GM19025 (cell line): Measurements from ENCODE around the gene SOCS1.

Source experiments
- ATAC-seq: cut with Tn5 transposase; IDR thresholded peaks from one replicate; pipeline ENCODE4 v1.9.1; 2021; ENCODE audit warnings: mild to moderate bottlenecking, low read depth, moderate library complexity; ENCODE audit not compliant: unreplicated experiment

Gene SOCS1

DNA sequence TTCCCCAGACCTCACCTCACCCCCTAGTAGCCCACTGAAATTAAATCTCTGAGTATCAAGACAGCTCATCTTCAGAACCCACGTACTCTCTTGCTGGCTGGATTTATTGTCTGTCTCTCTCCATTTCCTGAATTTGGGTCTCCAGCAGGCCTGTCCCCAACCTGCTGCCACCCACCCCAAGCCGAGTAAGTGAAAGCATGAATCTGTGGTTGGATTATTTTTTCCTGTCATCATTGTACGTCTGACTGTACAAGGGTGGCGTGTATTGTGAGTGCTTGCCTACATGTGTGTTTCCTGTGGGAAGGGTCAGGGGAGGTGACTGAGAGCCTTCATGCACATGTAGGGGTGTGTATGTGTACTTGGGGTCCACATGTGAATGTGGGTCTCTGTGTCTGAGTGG is 7.7 kb upstream of the SOCS1 start:
- ATAC-seq = no peak

DNA sequence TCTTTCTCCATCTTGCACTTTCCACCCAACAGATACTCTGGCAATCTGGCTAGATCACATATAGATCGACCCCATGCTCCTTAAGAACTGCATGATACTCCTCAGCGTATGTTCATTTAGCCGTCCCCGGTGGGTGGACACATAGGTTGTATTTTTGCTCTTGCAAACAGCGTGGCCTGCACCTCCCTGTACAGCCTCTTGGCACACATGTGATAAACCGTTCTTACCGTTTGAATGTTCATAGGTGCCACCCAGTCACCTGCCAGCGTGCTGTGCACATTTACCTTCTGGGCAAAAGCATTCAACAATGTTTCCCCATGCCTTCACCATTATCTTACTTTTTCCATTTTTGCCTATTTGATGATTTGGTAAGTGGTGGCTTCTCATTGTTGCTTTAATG is 6.9 kb upstream of the SOCS1 start:
- ATAC-seq = no peak

- ATAC-seq = no peak
These were observed 4.6 kb upstream of the SOCS1 start for GRCh38 chr16:11260596-11260966.

- ATAC-seq = no peak
These were observed 3.9 kb upstream of the SOCS1 start for GRCh38 chr16:11259655-11260595.

DNA sequence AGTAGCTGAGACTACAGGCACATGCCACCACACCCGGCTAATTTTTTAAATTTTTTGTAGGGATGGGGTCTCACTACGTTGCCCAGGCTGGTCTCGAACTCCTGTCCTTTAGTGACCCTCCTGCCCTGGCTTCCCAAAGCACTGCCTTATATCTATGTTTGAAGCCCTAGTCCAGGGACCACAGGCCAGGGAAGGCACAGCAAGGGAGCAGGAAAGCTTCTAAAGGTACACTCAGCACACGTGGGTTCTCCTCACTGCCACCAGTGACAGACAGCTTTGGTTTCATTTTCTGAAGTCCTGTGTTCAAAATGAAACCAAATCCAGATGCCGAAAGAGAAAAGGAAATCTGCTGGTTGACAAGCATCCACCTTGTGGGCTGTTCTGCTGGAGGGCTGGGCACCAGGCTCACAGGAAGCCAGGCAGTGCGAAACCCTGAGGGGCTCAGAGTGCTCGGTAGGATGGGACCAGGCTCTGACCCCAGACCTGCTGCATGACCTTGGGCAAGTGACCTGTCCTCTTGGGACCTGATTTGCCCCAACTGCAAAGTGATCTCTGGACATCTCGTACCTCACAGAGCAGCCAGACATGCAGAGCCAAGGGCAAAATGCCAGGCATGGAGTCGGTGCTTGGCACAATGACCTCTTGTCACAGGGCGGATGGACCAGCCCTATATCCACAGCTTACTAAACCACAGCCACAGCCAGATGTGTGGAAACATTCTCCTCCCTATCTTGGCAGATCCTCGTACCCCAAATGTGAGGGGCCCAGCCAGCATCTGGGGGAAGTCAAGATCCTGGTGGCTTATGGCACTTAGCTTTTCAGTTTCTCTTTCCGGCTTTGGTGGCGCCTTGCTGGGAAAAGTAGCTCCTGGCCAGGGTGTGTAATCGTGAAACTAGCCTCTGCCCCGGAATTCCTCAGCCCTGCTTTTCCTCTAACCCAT is 2.8 kb upstream of the SOCS1 start:
- no peak for ATAC-seq

DNA sequence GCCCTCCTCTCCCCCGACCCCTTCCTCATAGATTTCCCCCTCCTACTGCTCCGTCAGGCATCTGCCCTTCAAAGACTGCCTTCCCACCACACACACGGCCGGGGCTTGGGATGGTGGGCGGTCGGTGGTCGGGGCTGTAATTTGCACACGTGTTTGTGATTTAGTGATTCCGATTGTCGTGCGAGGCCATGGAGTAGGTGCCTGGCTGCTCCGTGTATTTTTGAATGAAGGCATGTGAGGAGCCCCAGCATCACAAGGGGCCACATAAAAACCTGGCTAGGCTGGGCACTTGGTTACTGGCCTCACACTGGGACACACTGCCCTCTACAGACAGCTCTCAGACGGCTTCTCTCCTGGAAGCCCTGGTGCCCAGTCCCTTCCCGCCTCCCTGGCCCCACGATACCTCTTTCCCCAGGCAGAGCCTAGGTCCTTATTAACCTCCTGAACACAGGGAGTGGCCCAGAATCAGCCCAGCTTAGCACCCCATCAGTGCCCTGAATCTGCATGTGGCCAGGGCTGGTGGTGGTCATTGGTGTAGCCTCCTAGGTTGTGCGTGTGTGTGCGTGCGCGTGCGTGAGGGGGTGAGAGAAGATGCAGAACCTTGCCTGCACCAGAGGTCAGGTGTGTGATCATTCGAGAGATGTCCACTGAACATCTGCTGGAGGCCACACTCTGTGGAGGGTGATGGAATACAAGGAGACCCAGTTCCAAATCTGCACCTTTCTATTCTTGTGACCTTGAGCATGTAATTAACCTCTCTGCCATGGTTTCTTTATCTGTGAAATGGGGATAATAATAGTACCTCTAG is 1.3 kb upstream of the SOCS1 start:
- ATAC-seq = no peak

GRCh38 chr16:11256661-11257130 is 692 bp upstream of the SOCS1 start:
- ATAC-seq = no peak

DNA sequence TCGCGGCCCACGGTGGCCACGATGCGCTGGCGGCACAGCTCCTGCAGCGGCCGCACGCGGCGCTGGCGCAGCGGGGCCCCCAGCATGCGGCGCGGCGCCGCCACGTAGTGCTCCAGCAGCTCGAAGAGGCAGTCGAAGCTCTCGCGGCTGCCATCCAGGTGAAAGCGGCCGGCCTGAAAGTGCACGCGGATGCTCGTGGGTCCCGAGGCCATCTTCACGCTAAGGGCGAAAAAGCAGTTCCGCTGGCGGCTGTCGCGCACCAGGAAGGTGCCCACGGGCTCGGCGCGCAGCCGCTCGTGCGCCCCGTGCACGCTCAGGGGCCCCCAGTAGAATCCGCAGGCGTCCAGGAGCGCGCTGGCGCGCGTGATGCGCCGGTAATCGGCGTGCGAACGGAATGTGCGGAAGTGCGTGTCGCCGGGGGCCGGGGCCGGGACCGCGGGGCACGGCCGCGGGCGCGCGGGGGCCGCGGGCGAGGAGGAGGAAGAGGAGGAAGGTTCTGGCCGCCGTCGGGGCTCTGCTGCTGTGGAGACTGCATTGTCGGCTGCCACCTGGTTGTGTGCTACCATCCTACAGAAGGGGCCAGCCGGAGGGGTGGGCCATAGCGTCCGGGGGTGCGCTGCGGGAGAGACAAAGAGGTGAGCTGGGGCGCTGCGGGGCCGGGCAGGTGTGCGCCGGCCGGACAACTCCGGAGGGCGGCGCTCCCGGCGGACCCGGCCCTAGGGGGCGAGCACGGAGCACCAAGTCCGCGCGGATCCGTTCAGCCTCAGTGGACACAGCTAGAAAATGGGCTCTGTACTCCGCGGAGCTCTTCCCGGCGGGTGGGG is 879 bp downstream of the SOCS1 start:
- no peak for ATAC-seq

DNA sequence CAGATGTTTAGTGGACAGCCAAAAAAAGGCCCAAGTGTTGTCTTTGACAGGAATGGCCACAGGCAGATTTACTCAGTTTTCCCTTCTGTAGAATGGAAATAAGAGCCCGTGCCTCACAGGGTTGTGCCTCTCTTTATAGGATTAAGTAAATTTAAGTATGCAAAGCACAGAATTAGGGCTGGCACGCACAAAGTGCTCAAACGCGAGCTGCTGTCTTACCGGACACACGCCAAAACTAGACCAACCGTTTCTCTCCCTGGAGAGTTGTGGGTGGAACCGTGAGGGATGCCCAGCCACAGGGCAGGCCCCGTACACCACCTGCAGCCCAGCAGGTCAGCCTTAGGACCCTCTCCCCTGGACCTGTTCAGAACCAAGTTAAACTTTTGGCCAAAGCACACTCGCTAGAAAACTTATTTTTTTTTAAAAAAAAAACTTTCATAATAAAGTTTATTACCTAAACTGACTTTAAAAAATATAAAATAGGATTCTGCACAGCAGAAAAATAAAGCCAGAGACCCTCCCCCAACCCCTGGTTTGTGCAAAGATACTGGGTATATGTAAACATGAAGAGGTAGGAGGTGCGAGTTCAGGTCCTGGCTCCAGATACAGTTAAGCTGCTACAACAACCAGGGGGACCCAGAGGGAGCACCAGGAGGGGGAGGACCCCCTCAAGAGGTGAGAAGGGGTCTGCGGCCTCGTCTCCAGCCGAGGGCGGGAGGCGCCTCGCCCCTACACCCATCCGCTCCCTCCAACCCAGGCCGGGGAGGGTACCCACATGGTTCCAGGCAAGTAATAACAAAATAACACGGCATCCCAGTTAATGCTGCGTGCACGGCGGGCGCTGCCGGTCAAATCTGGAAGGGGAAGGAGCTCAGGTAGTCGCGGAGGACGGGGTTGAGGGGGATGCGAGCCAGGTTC is 1.8 kb downstream of the SOCS1 start:
- ATAC-seq = no peak

DNA sequence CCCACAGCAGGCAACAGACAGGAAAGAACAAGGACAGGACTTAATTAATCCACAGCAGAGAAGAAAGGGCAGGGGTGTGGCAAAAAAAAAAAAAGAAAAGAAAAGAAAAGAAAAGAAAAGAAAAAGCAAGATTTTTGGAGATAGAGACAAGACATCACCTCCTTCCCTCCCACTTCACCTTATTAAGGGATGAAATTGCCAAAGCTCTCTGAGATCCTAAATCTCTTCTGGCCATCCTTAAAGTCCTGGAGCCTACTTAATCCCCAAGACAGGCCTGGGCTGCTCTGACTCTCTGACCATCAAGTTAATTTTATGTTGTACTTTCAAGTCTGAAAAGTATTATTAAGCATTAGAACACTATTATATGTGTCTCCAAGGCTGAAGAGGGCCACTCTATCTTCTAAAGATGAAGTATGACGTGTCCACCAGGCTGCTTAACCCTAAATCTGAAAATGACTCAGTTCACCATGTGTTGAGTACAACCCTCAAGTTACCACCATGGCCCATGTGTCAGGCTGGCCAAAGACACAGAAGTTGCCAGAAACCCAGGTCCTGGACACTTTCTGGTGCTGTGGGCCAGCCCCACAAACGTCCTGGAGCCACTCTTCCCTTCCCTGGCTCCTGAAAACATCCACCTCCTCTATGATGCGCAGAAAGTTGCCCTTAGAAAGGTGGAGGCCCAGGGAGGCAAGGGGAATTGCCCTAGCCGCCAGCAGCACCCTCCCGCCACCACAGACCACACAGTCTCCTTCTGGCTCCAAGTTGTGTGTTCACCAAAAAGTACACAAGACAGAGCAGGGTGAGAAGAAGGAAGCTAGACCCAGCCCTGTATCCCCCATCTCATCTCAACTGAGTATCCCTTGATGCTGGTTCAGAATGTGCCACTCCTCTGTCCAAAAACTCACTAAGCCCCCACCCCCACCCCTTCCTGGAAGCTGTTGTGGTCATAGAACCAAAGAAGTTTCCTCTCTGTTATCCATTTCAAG is 2.7 kb downstream of the SOCS1 start:
- ATAC-seq = no peak

DNA sequence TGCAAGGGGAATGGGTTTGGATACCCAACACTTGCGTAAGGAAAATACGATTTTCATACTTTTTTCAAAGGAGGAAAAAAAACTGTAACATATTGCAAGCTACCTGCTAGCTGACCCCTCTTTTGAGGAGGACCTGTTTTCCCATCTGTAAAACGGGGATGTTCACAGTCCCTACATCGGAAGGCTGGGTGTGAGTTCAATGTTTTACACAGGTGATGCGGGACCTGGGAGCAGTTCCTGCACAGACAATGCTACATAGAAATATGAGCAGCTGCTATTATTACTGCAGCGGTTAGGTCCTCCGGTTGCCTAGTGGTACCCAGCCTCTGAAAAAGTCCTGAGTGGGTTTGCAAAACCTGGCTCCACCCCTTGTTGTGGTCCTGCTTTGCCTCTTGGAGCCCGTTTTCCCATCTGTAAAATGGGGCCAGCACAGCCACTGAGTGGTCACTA is 3.5 kb downstream of the SOCS1 start:
- no peak for ATAC-seq

DNA sequence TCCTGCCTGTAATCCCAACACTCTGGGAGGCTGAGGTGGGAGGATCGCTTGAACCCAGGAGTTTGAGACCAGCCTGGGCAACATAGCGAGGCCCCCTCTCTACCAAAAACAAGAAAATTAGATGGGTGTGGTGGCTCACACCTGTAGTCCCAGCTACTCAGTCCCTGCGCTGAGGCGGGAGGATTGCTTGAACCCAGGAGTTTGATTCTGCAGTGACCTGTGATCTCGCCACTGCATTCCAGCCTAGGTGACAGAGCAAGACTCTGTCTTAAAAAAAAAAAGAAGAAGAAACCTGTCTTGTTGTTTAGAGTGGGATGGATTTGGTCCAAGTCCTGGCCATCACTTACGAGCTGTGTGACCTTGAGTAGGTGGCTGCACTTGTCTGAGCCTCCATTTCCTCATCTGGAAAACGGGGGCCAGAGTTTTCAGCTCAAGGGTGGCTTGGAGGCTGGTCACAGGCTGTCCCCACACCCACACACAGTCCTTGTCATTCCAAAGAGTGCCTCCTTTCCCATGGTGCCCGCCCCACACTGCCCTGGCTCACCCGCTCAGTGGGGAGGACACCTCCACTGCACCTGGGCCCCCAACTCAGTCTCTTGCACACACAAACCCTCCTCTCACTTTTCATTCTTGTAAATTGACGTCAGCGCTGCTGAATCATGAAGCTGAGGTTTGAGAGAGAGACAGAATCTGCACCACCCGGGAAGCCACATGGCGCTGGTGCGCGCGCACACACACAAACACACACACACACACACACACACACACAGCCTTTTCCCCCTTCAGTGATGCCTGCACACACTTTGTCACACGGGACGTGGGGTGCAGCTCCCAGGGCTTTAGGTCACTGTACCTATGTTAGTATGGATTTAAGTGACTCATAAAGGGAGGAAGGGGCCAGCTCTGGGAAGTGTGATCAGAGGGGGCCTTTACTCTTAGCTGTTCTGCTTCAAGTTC is 4.2 kb downstream of the SOCS1 start:
- ATAC-seq = no peak

DNA sequence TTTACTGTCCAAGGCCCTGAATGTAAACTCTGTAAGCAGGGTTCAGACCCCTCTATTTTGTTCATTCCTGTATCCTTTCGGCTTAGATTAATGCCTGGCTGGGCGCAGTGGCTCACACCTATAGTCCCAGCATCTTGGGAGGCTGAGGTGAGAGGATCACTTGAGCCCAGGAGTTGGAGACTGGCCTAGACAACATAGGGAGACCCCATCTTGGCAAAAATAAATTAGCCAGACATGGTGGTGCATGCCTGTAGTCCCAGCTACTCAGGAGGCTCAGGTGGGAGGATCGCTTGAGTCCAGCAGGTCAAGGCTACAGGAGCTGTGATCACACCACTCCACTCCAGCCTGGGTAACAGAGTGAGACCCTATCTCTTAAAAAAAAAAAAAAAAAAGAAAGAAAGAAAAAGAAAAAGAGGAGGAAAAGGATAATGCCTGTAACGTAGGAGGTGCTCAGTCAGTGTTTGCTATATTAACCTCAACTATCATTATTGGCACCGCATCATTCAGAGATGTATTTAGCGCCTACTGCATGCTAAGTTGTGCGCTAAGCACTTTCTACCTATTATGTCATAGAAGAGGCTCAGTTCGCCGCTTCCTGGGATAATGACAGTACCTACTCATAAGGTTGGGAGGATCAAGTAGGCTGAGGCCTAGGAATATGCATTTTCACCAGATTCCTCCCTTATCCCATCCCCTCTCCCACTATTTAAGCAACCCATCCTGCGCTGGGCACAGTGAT is 5.0 kb downstream of the SOCS1 start:
- no peak for ATAC-seq

DNA sequence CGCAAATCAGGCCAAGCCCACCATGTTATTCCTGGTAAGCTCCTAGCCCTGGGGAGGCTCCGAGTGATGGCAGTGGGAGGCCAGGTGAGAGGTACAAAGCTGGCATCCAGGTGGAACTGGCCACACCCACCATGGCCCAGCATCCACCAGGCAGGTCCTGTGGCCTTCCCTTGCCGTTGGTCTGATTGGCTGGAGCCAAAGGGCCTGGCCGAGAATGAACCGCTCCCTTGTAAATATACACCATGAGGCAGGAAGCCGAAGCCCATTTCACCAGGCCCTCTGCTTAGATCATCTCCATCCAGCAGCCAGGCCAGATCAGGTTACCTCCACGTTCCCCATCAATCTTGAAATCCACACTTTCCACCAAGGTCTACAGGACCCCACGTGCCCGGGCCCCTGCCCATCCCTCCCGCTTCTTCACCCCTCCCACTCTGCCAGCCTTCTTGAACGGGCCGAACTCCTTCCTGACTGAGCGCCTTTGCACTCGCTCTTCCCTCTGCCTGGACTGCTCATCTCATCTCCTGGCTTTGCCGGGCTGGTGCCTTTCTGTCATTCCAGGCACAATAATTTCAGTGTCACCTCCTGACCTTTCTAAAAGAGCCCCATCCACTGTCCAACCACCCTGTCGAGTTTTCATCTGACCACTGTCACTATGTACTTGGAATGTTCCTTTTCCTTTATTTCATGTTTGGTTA is 5.8 kb downstream of the SOCS1 start:
- ATAC-seq = no peak
